Measurements from ENCODE around the gene CLCN7.

Gene CLCN7

DNA sequence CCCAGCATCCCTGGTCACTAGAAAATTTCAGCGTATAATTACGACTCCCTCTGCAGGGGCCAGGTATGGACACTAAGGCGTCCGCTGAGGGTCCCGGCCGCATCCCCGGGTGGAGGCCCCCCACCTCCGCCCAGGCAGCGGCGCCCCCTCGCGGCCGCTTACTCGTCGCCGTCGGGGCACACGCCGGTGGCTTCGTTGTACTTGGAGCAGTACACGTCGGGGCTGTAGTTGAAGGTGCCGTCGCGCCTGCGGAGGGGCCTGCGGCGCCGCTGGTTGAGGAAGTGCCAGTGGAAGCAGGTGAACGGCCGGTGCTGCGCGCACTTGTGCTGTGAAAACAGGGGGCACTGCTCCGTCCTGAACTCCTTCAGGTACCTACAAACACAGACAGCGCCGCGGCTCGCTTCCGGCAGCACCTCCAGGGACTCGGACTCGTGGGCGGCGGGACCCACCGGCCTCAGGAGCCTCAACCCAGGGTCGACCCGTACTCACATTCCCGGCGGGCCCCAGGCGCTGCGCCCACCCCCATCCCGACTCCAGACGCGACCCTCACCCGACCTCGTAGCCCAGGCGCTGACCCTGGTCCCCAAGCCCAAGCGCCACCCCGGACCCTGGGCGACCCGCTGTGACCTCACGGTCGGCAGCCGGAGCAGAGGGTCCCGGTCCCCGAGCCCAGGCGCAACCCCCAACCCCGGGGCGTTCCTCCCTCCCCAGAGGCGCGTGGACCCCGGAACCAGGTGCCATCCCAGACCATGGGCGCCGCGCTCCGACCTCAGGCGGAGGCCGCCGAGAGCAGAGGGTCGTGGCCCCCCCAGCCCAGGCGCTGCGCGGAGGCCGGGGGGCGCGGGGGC, 60.9 kb downstream of the CLCN7 start:
- TF ChIP-seq, protein P1, sequence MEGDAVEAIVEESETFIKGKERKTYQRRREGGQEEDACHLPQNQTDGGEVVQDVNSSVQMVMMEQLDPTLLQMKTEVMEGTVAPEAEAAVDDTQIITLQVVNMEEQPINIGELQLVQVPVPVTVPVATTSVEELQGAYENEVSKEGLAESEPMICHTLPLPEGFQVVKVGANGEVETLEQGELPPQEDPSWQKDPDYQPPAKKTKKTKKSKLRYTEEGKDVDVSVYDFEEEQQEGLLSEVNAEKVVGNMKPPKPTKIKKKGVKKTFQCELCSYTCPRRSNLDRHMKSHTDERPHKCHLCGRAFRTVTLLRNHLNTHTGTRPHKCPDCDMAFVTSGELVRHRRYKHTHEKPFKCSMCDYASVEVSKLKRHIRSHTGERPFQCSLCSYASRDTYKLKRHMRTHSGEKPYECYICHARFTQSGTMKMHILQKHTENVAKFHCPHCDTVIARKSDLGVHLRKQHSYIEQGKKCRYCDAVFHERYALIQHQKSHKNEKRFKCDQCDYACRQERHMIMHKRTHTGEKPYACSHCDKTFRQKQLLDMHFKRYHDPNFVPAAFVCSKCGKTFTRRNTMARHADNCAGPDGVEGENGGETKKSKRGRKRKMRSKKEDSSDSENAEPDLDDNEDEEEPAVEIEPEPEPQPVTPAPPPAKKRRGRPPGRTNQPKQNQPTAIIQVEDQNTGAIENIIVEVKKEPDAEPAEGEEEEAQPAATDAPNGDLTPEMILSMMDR (IDR thresholded peaks at IDR 0.05; ENCODE audit: low read depth, low read length, missing control alignments), result peak; percentile 63
- peak; percentile 27 for DNase-seq
- Histone ChIP-seq H3K27ac (no peak overlapping the region), H3K27me3 (replicated peaks) (no peaks in the 10 kb centered on the region), H3K36me3 (replicated peaks) (peaks cover 2% of the 10 kb centered on the region), H3K4me3 (ENCODE audit: low read depth, low read length) (peak overlapping the region; percentile 76)
- in situ Hi-C loops (cut with HindIII; ENCODE audit: low pct_ligation_motif_present, low sequenced_read_pairs), result no loop called here

DNA sequence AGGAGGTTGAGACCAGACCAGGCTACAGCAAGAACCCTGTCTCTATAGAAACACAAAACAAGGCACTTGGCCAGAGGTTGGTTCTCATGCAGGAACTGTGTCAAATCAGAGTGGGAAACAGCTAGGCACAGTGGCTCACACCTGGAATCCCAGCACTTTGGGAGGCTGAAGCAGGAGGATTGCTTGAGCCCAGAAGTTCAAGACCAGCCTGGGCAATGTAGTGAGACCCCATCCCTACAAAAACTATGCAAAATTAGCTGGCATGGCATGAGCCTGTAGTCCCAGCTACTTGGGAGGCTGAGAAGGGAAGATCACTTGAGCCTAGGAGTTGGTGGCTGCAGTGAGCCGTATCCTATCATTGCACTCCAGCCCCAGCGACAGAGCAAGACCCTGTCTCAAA, 62.0 kb downstream of the CLCN7 start:
- no peak overlapping the region for H3K27ac ChIP-seq
- peaks cover 2% of the 10 kb centered on the region for H3K36me3 ChIP-seq (replicated peaks)
- H3K27me3 ChIP-seq (replicated peaks), result no peaks in the 10 kb centered on the region
- TF ChIP-seq, protein P1 (IDR thresholded peaks at IDR 0.05; ENCODE audit: low read depth, low read length, missing control alignments), result no peak
- in situ Hi-C loops (cut with HindIII; ENCODE audit: low pct_ligation_motif_present, low sequenced_read_pairs), result no loop called here
- H3K4me3 ChIP-seq (ENCODE audit: low read depth, low read length), result no peak overlapping the region
- no peak for DNase-seq

DNA sequence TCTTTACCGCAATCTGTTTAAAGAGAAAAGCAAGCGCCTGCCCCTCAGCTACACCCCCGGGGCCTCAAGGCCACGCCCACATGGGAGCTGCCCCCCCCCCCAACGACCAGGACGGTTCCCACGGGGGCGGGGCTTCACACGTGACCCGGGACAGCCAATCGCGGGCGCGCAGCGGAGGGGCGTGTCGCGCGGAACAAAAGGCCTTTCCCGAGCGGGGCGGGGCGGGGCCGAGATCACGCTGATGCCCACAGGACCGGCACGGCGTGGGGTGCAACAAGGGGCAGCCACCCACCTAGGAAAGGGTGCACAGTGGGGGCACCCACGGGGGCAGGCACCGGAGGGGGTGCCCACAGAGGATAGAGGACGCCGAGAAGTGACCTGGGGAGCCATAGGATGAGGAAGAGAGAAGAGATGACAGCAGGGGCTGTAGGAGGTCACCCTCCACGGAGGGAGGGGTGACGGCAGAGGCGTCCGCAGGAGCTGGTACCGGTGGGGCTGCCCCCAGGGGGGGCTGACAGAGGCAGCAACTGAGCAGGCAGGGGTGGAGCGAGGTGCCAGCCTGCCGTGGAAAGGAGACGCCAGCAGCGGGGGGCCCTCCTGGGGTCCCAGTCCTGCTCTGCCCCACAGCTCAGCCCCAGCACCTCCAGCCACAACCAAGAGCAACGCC, 66.5 kb downstream of the CLCN7 start:
- no peaks in the 10 kb centered on the region for H3K27me3 ChIP-seq (replicated peaks)
- TF ChIP-seq, protein P1 (IDR thresholded peaks at IDR 0.05; ENCODE audit: low read depth, low read length, missing control alignments), result no peak
- peak overlapping the region; percentile 64 for H3K4me3 ChIP-seq (ENCODE audit: low read depth, low read length)
- peaks cover 2% of the 10 kb centered on the region for H3K36me3 ChIP-seq (replicated peaks)
- DNase-seq, result peak; percentile 84
- no peak overlapping the region for H3K27ac ChIP-seq
- in situ Hi-C loops (cut with HindIII; ENCODE audit: low pct_ligation_motif_present, low sequenced_read_pairs), result no loop called here

DNA sequence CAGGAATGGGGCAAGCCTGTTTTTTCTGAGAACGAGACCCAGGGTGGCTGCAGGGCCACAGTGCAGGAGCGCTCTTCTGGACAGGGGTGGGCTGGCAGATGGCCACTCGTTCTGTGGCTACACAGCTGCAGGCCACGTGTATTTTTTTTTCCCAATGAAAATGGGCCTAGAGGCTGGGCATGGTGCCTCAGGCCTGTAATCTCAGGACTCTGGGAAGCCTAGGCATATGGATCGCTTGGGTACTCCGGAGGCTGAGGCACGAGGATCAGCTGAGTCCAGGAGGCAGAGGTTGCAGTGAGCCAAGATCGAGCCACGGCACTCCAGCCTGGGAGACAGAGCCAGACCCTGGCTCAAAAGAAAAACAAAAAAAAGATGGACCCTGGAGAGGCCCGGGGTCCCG, 67.1 kb downstream of the CLCN7 start:
- peak overlapping the region; percentile 64 for H3K4me3 ChIP-seq (ENCODE audit: low read depth, low read length)
- in situ Hi-C loops (cut with HindIII; ENCODE audit: low pct_ligation_motif_present, low sequenced_read_pairs), result no loop called here
- no peak for DNase-seq
- H3K27ac ChIP-seq, result no peak overlapping the region
- no peaks in the 10 kb centered on the region for H3K27me3 ChIP-seq (replicated peaks)
- TF ChIP-seq, protein P1 (IDR thresholded peaks at IDR 0.05; ENCODE audit: low read depth, low read length, missing control alignments), result no peak
- peaks cover under 1% of the 10 kb centered on the region for H3K36me3 ChIP-seq (replicated peaks)

DNA sequence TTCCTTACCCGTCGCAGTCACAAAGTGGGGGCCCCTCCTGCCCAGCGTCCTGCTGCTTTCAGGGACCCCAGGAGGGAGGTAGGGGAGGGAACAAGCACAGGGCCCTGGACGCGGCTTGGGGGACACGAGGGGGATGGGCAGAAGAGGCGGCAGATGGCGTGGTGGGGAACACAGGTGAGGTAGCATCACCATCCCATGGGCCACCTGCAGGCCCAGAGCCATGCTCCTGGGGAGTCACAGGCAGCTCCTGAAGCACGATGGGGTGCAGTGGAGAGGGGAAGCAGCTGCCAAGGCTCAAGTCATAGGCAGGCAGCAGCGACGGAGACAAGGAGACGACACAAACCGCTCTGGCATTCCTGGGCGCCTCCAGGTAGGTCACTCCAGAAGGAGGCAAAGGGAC, 71.1 kb downstream of the CLCN7 start:
- no peak for DNase-seq
- H3K27me3 ChIP-seq (replicated peaks), result no peaks in the 10 kb centered on the region
- in situ Hi-C loops (cut with HindIII; ENCODE audit: low pct_ligation_motif_present, low sequenced_read_pairs), result no loop called here
- no peaks in the 10 kb centered on the region for H3K36me3 ChIP-seq (replicated peaks)
- H3K27ac ChIP-seq, result no peak overlapping the region
- TF ChIP-seq, protein P1 (IDR thresholded peaks at IDR 0.05; ENCODE audit: low read depth, low read length, missing control alignments), result no peak
- H3K4me3 ChIP-seq (ENCODE audit: low read depth, low read length), result no peak overlapping the region
